Activated CD4-positive, alpha-beta T cell treated with anti-CD3 and anti-CD28 coated beads for 24 hours (primary cell): ENCODE data around the gene TEX30.

Experiments used
- DNase-seq, 2 donors: peaks; one replicate each; pipeline ENCODE4 v3.0.0-alpha.2; 2020; ENCODE audit warnings: low read depth in 2 of 2

The TEX30 gene

DNA sequence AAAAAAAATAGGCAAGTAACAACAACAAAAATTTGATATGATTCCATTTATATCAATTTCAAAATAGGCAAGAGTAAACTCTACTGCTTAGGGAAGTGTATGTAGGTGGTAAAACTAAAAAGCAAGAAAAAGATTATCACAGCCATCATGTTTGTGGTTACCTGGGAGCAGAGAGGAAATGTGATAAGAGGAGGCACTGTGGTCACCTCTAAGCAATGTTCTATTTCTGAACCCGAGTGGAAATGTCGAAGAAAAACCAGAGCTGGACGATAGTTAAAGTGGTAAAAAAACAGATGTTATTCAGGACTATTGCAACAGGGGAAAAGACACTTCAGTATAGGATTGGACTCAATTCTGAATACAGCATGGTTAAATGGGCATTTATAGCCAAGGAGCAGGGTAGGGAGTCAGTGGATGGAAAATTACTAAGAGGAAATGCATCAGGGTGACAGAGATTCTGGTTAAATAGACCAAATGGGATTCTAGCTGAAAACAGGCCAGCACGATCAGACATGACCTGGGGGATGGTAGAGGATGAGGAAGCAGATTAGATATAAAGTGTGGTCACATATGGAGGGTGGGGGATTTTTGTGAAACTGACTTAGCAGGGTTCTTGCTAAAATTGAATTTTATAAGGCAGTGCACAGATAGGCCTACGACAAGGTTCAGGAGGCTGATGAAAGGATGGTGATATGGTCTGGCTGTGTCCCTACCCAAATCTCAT lies 6.0 kb upstream of the TEX30 start:
- DNase-seq = no peak

- no peak for DNase-seq
Measured at GRCh38 chr13:102777736-102778135, 4.2 kb upstream of the TEX30 start.

DNA sequence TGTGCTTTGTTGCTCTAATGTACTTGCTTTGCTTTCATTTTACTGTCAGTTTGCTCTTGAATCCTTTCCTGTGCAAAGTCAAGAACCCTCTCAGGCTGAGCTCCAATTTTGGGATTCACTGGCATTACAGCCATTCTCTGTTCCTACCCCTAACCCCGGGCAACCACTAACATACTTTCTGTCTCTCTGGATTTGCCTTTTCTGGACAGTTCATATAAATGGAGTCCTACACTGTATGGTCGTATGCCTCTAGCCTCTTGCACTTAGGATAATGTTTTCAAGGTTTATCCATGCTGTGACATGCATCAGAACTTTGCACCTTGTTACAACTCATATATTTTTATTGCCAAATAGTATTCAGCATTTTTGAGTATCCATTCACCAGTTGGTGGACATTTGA lies 2.7 kb upstream of the TEX30 start:
- no peak for DNase-seq

- DNase-seq = no peak
Measured at GRCh38 chr13:102774591-102775520, 1.3 kb upstream of the TEX30 start.

GRCh38 chr13:102774214-102774568 lies 605 bp upstream of the TEX30 start:
- DNase-seq = no peak

DNA sequence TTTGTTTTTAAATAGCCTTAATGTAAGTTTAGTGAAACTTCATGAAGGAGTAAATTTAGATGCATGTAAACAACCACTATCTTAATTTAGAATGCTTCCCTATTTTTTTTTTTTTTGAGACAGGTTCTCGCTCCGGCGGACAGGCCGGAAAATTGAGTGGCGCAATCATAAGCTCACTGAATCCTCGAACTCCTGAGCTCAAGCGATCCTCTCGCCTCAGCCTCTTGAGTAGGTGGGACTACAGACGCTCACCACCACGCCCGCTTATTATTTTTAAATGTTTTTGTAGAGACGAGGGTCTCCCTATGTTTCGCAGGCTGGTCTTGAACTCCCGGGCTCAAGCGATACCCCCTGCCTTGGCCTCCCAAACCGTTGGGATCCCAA lies 1.6 kb downstream of the TEX30 start:
- no peak for DNase-seq

DNA sequence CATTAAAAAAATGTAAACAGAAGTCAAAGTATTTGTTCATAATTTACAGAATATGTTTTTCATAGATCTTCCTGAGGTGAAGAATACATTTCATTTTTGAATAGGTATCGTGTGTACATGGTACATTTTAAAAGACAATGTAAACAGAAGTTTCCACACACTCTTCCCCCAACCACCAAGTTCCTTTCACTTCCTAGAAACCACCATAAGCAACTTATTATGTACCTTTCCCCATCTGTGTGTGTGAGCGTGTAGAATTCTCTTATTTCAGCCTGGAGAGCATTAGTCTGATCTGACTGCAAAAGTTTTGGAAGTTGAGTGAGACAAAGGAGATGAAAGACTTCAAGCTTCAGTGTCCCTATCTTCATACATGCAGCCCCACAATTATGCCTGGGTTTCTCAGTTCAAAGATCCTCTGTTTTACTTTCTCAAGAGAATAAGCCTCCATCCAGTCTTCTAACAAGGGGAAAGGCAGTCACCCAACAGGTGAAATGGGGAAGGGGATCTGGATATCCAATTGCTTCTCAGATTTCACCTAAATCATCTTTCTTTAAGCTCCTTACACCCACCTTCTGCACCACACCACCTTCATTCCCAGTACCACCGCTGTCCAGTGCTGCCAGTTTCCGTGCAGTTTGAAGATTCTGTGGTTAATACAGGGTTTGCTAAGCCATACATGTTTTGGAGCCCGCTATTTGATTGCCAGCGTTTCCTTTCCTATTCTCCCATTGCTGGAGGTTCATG lies 2.1 kb downstream of the TEX30 start:
- DNase-seq = no peak

GRCh38 chr13:102770435-102770834 lies 3.2 kb downstream of the TEX30 start:
- no peak for DNase-seq

DNA sequence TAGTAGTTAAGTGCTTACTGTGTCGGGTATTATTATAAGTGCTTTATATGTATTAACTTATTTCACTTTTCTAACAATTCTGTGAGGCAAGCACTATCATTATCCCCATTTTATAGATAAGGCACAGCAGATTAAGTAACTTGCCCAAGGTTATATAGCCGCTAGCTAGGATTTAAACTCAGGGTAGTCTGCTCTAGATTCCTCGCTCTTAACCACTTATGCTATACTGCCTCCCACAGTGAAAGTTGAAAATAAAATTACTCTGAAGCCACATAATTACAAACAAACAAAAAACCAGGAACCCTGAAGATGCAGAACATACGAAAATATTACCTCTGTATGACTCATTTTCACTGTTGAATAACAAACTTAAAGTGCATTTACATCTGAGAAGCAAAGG lies 3.9 kb downstream of the TEX30 start:
- no peak for DNase-seq

DNA sequence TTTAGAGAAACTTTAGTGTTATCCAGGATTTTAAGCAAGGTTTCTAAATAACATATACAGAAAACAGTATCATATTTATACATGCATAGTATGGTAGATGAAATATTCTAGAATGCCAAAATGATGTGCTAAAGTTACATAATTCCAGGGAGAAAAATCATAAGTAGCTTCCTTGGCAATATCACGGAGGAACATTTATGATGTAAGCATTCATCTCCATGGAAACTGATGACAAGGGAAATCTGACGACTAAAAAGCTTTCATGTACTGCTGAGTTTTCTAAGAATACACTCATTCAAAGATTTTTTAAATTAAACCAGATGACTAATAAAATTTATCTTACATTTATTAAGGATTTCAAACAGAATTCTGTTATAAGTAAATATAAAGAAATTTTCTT lies 4.7 kb downstream of the TEX30 start:
- no peak for DNase-seq

DNA sequence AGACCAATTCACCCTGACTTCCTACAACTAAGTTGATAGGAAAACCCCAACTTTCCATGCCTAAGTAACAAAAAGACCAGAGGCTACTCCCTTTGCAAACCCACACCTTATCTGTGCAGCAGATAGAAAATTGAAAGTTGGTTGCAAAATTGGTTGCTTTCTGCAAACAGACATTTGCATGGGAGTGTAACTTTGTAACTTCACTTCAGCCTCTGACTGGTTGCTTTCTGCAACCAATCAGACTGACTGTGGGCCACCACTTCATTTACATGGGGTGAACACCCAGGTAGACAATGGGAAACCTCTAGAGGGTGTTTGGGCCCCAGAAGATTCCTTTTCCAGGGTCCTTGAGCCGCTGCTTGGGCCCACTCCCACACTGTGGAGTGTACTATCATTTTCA lies 9.8 kb downstream of the TEX30 start:
- no peak for DNase-seq

GRCh38 chr13:102761071-102761470 lies 12.5 kb downstream of the TEX30 start:
- DNase-seq = no peak

- no peak for DNase-seq
Measured at GRCh38 chr13:102758842-102759241, 14.7 kb downstream of the TEX30 start.

- DNase-seq = no peak
Measured at GRCh38 chr13:102757006-102757405, 16.6 kb downstream of the TEX30 start.

DNA sequence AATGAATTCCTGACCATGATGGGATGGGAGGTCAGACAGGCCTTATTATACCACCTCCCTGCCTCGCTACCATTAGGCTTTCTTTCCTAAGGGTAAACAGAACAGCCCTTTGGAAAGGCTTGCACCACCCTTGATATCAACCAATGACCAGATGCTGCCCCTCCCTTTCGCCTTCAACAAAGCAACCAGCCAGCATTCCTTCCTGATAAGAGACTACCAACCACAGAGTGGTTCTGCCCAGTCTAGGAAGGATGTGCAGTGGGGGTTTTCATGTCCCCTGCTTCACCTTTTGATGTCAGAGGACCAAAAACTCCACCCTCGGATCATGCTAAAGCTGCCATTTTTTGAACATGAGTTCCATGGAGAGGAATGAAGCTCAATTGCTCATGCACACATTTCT lies 21.7 kb downstream of the TEX30 start:
- no peak for DNase-seq

DNA sequence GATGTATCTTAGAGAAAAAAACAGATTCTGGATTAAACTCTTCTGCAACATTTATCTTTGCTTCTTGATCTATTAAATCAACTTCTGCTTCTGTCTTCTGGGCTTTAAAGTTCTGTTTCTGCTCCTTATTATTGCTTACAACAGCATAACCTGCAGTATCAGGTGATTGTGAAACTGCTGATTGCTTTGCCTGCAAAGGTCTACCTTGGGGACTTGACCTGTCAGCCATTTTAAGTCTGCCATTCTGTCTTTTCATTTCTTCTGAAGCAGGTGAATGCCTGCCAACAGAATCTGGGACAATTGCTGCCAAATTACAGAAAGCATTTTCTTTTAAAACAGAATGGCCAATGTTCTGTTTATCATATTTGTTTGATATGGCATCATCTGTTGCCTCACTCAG lies 31.1 kb downstream of the TEX30 start:
- DNase-seq = no peak

DNA sequence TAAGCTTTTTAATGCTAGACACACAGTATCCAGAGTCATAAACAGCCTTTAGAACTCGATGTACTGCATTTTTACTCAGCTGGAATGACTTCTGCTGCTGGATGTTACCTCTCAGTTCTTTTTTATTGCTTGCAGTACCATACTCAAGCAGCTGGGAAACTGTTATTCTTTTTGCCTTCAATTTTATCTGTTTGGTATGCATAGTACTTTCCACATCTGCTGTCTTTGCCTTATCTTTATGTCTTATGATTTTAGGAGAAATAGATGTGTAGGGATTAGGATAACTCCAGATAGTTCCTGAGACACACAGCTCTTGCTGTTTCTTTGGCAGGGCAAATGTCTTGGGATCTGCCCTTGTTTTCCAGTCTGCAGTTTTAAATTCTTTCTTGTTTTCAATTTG lies 31.5 kb downstream of the TEX30 start:
- DNase-seq = no peak

DNA sequence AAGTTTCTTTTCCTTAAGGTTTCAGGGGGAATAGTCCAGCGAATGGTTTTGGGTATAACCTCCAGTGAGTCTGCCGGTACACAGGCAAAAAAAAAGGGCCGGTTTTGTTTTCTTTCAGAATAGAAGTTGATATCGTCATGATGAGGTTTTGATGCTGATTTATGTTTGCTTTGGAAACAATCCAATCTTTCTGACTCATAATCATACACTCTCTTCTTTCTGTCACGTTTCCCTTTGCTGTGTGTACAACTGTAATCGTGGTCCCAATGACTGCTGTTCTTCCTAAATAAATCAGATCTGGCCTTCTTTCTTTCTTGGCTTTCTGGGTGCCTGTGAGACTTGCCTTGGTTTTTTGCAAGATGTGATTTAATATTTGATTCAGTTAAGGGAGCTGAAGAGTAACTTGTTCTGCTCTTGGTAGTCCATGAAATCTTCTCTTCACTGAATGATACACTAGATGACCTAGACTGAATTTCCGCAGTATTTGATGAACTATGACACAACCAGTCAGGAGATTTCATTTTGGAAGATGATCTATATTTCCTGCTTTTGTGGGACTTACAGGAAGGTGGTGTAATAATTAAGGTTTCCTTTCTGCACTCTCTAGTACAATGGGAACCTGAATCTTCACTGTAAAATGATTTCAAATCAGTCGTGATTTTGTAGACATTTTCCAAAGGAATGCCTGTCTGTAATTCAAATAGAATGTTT lies 43.9 kb downstream of the TEX30 start:
- DNase-seq = no peak

- no peak for DNase-seq
Measured at GRCh38 chr13:102726430-102726829, 47.2 kb downstream of the TEX30 start.

DNA sequence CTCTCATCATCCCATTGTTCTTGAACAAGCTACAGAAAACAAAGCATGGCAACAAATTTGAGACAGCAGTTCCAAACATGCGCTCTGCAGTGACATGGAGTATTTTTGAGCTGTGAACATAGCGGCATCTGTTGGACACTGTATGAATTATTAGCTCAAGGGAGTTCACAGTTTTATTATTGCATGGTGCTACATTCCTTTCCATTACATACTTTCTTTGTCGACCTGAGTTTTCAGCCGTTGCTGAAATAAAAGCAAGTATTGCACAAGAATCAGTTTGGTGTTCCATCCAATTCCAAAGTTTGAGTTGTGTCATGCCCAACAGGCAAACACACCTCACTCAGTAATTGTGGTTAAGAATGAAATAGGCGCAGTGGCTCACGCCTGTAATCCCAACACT lies 48.7 kb downstream of the TEX30 start:
- DNase-seq = no peak

DNA sequence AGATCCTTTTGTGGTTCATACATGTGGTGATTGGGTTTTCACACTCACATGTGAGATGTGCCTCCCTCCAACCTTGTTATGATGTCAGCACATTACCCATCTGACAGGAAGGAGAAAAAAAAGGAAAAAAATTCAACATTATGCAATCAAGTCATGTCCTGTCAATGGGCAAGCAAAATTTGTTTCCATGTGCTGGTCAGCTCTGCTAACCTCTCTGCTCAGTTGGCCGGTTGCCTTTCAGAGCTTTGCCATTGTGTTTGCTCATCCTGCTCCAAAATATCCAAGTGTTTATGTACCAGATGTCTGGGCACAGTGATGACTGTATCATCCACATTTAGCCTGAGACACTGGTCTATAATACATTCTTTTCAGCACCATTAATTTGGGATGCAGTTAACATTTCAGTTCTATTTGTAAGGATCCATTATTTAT lies 51.8 kb downstream of the TEX30 start:
- DNase-seq = no peak

DNA sequence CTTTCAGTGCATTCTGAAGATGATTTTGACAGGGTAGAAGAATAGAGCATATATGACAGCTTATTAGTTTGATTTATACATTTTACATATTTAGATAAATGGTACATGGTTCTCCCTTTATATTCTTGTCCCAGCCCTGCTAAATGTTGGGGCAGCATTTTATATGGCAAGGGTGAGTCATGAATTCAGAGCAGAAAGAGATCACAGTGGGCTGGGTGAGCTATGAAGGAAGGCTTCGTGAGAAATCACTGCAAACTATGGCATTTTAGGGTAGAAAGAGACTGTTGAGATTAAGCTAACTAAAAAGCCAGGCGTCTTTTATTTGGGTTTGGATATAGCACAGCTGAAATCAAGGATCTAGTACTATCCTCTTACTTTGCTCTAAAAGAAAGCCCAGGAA lies 54.8 kb downstream of the TEX30 start:
- DNase-seq = no peak
